H9 (cell line): ENCODE data around the gene ZNF816. TPM values are rescaled to one million over a fixed set of nuclear protein-coding genes. Genes with fewer than 3 reads are reported as not detected.

Experiments
- DNase-seq: peaks from one replicate; pipeline ENCODE4 v3.0.0-alpha.2; 2017
- H2AFZ ChIP-seq: one replicate; pipeline ENCODE4 v1.6.1; 2013; ENCODE audit warnings: mild to moderate bottlenecking, low read length, control low read depth, moderate library complexity
- H2AK5ac ChIP-seq: 2 replicates; pipeline ENCODE4 v1.6.1; 2013; ENCODE audit warnings: low read length, control low read depth, mixed read lengths; ENCODE audit not compliant: insufficient read length
- H2BK120ac ChIP-seq: one replicate; pipeline ENCODE4 v1.6.1; 2013; ENCODE audit warnings: low read depth, mild to moderate bottlenecking, low read length, control low read depth, inconsistent platforms; ENCODE audit not compliant: poor library complexity, severe bottlenecking
- H2BK12ac ChIP-seq: 2 replicates; pipeline ENCODE4 v1.6.1; 2013; ENCODE audit warnings: low read length, control low read depth, mixed read lengths, low read depth; ENCODE audit not compliant: insufficient read length
- H2BK15ac ChIP-seq: 2 replicates; pipeline ENCODE4 v1.6.1; 2013; ENCODE audit warnings: low read depth, low read length, control low read depth
- H2BK20ac ChIP-seq: one replicate; pipeline ENCODE4 v1.6.1; 2013; ENCODE audit warnings: low read depth, mild to moderate bottlenecking, low read length, control low read depth, inconsistent platforms; ENCODE audit not compliant: poor library complexity, severe bottlenecking
- H2BK5ac ChIP-seq: 2 replicates; pipeline ENCODE4 v1.6.1; 2013; ENCODE audit warnings: low read length, control low read depth, mixed read lengths; ENCODE audit not compliant: insufficient read length
- H3K14ac ChIP-seq: 2 replicates; pipeline ENCODE4 v1.6.1; 2013; ENCODE audit warnings: low read length, control low read depth; ENCODE audit not compliant: insufficient read depth
- H3K18ac ChIP-seq: 2 replicates; pipeline ENCODE4 v1.6.1; 2013; ENCODE audit warnings: low read depth, mild to moderate bottlenecking, mixed read lengths, low read length, control low read depth; ENCODE audit not compliant: insufficient read length
- H3K23ac ChIP-seq: 2 replicates; pipeline ENCODE4 v1.6.1; 2013; ENCODE audit warnings: low read length, control low read depth, mixed read lengths, low read depth; ENCODE audit not compliant: insufficient read length
- H3K23me2 ChIP-seq: 2 replicates; pipeline ENCODE4 v1.6.1; 2013; ENCODE audit warnings: low read depth, mild to moderate bottlenecking, mixed read lengths, low read length, control low read depth; ENCODE audit not compliant: insufficient read length, poor library complexity, severe bottlenecking
- H3K27ac ChIP-seq: 2 replicates; pipeline ENCODE4 v1.5.1; 2013; ENCODE audit warnings: low read length, control low read depth, mixed read lengths, low read depth; ENCODE audit not compliant: insufficient read length
- H3K27me3 ChIP-seq: 2 replicates; pipeline ENCODE4 v1.6.1; 2013; ENCODE audit warnings: low read length, control low read depth, inconsistent platforms; ENCODE audit not compliant: insufficient read depth
- H3K4ac ChIP-seq: 2 replicates; pipeline ENCODE4 v1.6.1; 2013; ENCODE audit warnings: low read depth, mild to moderate bottlenecking, control low read depth, inconsistent platforms, low read length, moderate library complexity
- H3K4me1 ChIP-seq: 2 replicates; pipeline ENCODE4 v1.6.1; 2013; ENCODE audit warnings: low read length, control low read depth, inconsistent platforms; ENCODE audit not compliant: insufficient read depth
- H3K4me2 ChIP-seq: 2 replicates; pipeline ENCODE4 v1.6.1; 2013; ENCODE audit warnings: low read length, control low read depth, mixed read lengths; ENCODE audit not compliant: insufficient read length, insufficient read depth
- H3K56ac ChIP-seq: 2 replicates; pipeline ENCODE4 v1.6.1; 2013; ENCODE audit warnings: low read depth, mild to moderate bottlenecking, mixed read lengths, low read length, control low read depth; ENCODE audit not compliant: insufficient read length
- H3K79me1 ChIP-seq: 2 replicates; pipeline ENCODE4 v1.6.1; 2013; ENCODE audit warnings: low read depth, mild to moderate bottlenecking, moderate library complexity, low read length, control low read depth, inconsistent platforms; ENCODE audit not compliant: insufficient read depth, poor library complexity, severe bottlenecking
- H3K79me2 ChIP-seq: 2 replicates; pipeline ENCODE4 v1.6.1; 2013; ENCODE audit warnings: low read length, control low read depth, inconsistent platforms; ENCODE audit not compliant: insufficient read depth
- H3K9ac ChIP-seq: 2 replicates; pipeline ENCODE4 v1.6.1; 2013; ENCODE audit warnings: low read length, control low read depth, mixed read lengths; ENCODE audit not compliant: insufficient read length; ENCODE audit errors: extremely low read depth
- H3K9me3 ChIP-seq: one replicate; pipeline ENCODE4 v1.6.1; 2013; ENCODE audit warnings: low read depth, low read length, inconsistent platforms; ENCODE audit not compliant: control insufficient read depth
- H3T11ph ChIP-seq: one replicate; pipeline ENCODE4 v1.6.1; 2013; ENCODE audit warnings: mild to moderate bottlenecking, low read length, control low read depth, inconsistent platforms
- H4K20me1 ChIP-seq: one replicate; pipeline ENCODE4 v1.6.1; 2013; ENCODE audit not compliant: control insufficient read depth, insufficient read length, insufficient read depth
- H4K5ac ChIP-seq: 2 replicates; pipeline ENCODE4 v1.6.1; 2013; ENCODE audit warnings: low read depth, mild to moderate bottlenecking, mixed read lengths, low read length, control low read depth; ENCODE audit not compliant: insufficient read length
- H4K8ac ChIP-seq: replicated peaks from 2 replicates; pipeline ENCODE4 v1.6.1; 2013; ENCODE audit warnings: low read length, control low read depth, mixed read lengths, low read depth; ENCODE audit not compliant: insufficient read length
- H4K91ac ChIP-seq: 2 replicates; pipeline ENCODE4 v1.6.1; 2013; ENCODE audit warnings: low read depth, mild to moderate bottlenecking, moderate library complexity, mixed read lengths, low read length, control low read depth; ENCODE audit not compliant: insufficient read length
- H3K27ac Mint-ChIP-seq, 3 experiments: 2 replicates in 2 of 3; 3 replicates in 1 of 3; pipeline ENCODE4 v1.8.0; 2020 to 2021; ENCODE audit warnings: mixed read lengths in 3 of 3, mild to moderate bottlenecking in 1 of 3, moderate library complexity in 1 of 3
- H3K27me3 Mint-ChIP-seq: 2 replicates; pipeline ENCODE4 v1.8.0; 2021; ENCODE audit warnings: low read depth, mild to moderate bottlenecking, moderate library complexity, mixed read lengths
- H3K36me3 Mint-ChIP-seq, 3 experiments: 2 replicates in 2 of 3; 3 replicates in 1 of 3; pipeline ENCODE4 v1.8.0; 2020 to 2021; ENCODE audit warnings: low read depth in 3 of 3, mixed read lengths in 3 of 3; ENCODE audit not compliant: insufficient read depth in 1 of 3
- H3K4me1 Mint-ChIP-seq, 2 experiments: 2 replicates each; pipeline ENCODE4 v1.8.0; 2020; ENCODE audit warnings: mixed read lengths in 2 of 2
- H3K4me3 Mint-ChIP-seq, 2 experiments: 2 replicates in 1 of 2; 3 replicates in 1 of 2; pipeline ENCODE4 v1.8.0; 2020 to 2021; ENCODE audit warnings: mild to moderate bottlenecking in 2 of 2, mixed read lengths in 2 of 2, moderate library complexity in 1 of 2
- H3K9me3 Mint-ChIP-seq, 2 experiments: 2 replicates in 1 of 2; 3 replicates in 1 of 2; pipeline ENCODE4 v1.8.0; 2020; ENCODE audit warnings: mild to moderate bottlenecking in 2 of 2, mixed read lengths in 2 of 2, moderate library complexity in 1 of 2
- WGBS: extraction: QIAGEN DNeasy Blood & Tissue Kit; methylation state at CpG from one replicate; pipeline ENCODE4 v1.1.7; 2013; ENCODE audit warnings: missing lambda C conversion rate, low lambda C conversion rate, mixed read lengths; ENCODE audit not compliant: insufficient read length; ENCODE audit errors: extremely low coverage; 5-methylcytosine and 5-hydroxymethylcytosine counted together
- total RNA-seq: library from RNA; stranded (reverse); gene quantifications from 2 replicates; pipeline ENCODE4 v1.2.1, GENCODE V29; 2021
- TF ChIP-seq, protein P1 (sequence below): fragments of 200-600 bp; sonication (generic); conservative IDR thresholded peaks from 3 replicates; pipeline ENCODE4 v1.8.0; 2021; ENCODE audit warnings: antibody characterized with exemption, mild to moderate bottlenecking

Gene ZNF816
- total RNA-seq, 1 experiment from 2014 or later: 15.1 TPM

DNA sequence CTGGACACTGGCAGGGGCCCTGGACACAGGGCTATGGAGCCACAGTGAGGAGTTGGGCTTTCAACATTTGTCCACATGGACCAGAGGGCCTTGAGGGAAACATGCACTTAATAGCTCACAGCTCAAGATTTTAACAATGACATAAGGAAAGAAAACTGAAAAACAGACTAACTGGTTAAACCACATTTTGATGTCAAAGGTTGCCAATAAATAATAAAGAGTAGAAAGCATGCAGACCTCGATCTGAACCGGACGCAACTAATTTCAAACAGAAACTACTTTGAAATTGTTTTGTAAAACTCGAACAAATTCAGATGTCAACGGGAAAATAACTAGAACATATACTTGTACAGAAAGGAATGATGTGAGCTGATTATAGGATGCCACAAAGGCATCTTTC is 23.9 kb downstream of the ZNF816 start:
- no peak overlapping the region for H2BK12ac ChIP-seq
- no peaks in the 10 kb centered on the region; the same call in 1 of the 2 replicates for H3K27me3 Mint-ChIP-seq
- no CpG with 5 or more reads among the region's 5 CpGs for WGBS
- TF ChIP-seq, protein P1, sequence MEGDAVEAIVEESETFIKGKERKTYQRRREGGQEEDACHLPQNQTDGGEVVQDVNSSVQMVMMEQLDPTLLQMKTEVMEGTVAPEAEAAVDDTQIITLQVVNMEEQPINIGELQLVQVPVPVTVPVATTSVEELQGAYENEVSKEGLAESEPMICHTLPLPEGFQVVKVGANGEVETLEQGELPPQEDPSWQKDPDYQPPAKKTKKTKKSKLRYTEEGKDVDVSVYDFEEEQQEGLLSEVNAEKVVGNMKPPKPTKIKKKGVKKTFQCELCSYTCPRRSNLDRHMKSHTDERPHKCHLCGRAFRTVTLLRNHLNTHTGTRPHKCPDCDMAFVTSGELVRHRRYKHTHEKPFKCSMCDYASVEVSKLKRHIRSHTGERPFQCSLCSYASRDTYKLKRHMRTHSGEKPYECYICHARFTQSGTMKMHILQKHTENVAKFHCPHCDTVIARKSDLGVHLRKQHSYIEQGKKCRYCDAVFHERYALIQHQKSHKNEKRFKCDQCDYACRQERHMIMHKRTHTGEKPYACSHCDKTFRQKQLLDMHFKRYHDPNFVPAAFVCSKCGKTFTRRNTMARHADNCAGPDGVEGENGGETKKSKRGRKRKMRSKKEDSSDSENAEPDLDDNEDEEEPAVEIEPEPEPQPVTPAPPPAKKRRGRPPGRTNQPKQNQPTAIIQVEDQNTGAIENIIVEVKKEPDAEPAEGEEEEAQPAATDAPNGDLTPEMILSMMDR: no peak
- H4K8ac ChIP-seq: no peak overlapping the region
- H3K14ac ChIP-seq: no peak overlapping the region
- H3K9me3 ChIP-seq: no peaks in the 10 kb centered on the region
- H3K23me2 ChIP-seq: peaks cover 4% of the 10 kb centered on the region
- no peak overlapping the region for H3K23ac ChIP-seq
- no peak overlapping the region for H2BK5ac ChIP-seq
- H2AK5ac ChIP-seq: no peak overlapping the region
- no peak overlapping the region for H3K9ac ChIP-seq
- H3K18ac ChIP-seq: no peak overlapping the region
- peaks cover 9 to 24% of the 10 kb centered on the region in 2 experiments for H3K4me1 Mint-ChIP-seq
- no peaks in the 10 kb centered on the region for H3K4me1 ChIP-seq
- H2BK20ac ChIP-seq: no peak overlapping the region
- no peak for DNase-seq
- H3K27me3 ChIP-seq: no peaks in the 10 kb centered on the region
- no peak overlapping the region for H2BK15ac ChIP-seq
- no peak overlapping the region for H3K27ac ChIP-seq
- no peak overlapping the region for H3T11ph ChIP-seq
- no peak overlapping the region for H3K4me2 ChIP-seq
- H4K5ac ChIP-seq: no peak overlapping the region
- peaks cover 6% of the 10 kb centered on the region for H3K79me1 ChIP-seq
- H4K20me1 ChIP-seq: no peaks in the 10 kb centered on the region
- no peak overlapping the region for H4K91ac ChIP-seq
- H3K27ac Mint-ChIP-seq: peak overlapping the region in 1 of 3 experiments; percentile 62; a peak in 1 of 7 replicates
- H3K4me3 Mint-ChIP-seq: no peak overlapping the region
- no peak overlapping the region for H2BK120ac ChIP-seq
- peaks cover 14 to 38% (median 30%) of the 10 kb centered on the region in 3 experiments; a peak in 6 of 7 replicates for H3K36me3 Mint-ChIP-seq
- H2AFZ ChIP-seq: no peak overlapping the region
- H3K56ac ChIP-seq: no peak overlapping the region
- H3K79me2 ChIP-seq: peaks cover 6% of the 10 kb centered on the region; the same call in 1 of the 2 replicates
- H3K9me3 Mint-ChIP-seq: no peaks in the 10 kb centered on the region; a peak in 1 of 5 replicates
- no peak overlapping the region for H3K4ac ChIP-seq
